CD14-positive monocyte (primary cell): Measurements from ENCODE around the gene PHRF1. TPM values are rescaled to one million over a fixed set of nuclear protein-coding genes. Genes with fewer than 3 reads are reported as not detected.
A peak's percentile ranks its signal among the peaks of the same experiment; 100 is the strongest.

Source experiments
- DNase-seq, 3 donors: peaks; one replicate each; pipeline ENCODE4 v3.0.0-alpha.2; 2011 to 2022
- H2AFZ ChIP-seq: 2 replicates; pipeline ENCODE4 v1.6.0; 2012; ENCODE audit warnings: mild to moderate bottlenecking, low read depth, low read length, inconsistent platforms; ENCODE audit not compliant: insufficient read depth, poor library complexity, severe bottlenecking
- H3K27ac ChIP-seq, 2 donors: 1 replicate in 1 of 2; 2 replicates in 1 of 2; pipeline ENCODE4 v1.5.1; 2012 to 2013; ENCODE audit warnings: low read length in 2 of 2, control low read depth in 1 of 2, inconsistent platforms in 1 of 2, low read depth in 1 of 2, mild to moderate bottlenecking in 1 of 2
- H3K27me3 ChIP-seq, 2 donors: one replicate each; pipeline versions ENCODE4 v1.6.0 to v1.6.1; 2011 to 2013; ENCODE audit warnings: low read length in 2 of 2; ENCODE audit not compliant: control insufficient read depth in 2 of 2, insufficient read depth in 2 of 2
- H3K36me3 ChIP-seq, 2 donors: replicated peaks in 1 of 2; 1 replicate in 1 of 2; 2 replicates in 1 of 2; pipeline versions ENCODE4 v1.5.1 to v1.6.1; 2012 to 2013; ENCODE audit warnings: low read length in 2 of 2, control low read depth in 1 of 2, inconsistent platforms in 1 of 2, mild to moderate bottlenecking in 1 of 2; ENCODE audit not compliant: insufficient read depth in 2 of 2, control insufficient read depth in 1 of 2
- H3K4me1 ChIP-seq, 2 donors: 1 replicate in 1 of 2; 2 replicates in 1 of 2; pipeline versions ENCODE4 v1.5.1 to v1.6.1; 2012 to 2013; ENCODE audit warnings: low read length in 2 of 2, control low read depth in 1 of 2, inconsistent platforms in 1 of 2, mild to moderate bottlenecking in 1 of 2, moderate library complexity in 1 of 2; ENCODE audit not compliant: insufficient read depth in 2 of 2, control insufficient read depth in 1 of 2
- H3K4me2 ChIP-seq: replicated peaks from 2 replicates; pipeline ENCODE3; 2012; ENCODE audit warnings: low read length, moderate library complexity, mild to moderate bottlenecking; ENCODE audit not compliant: poor library complexity, severe bottlenecking; ENCODE audit errors: extremely low read depth
- H3K4me3 ChIP-seq, 3 experiments: fragments of 200-600 bp in 1 of 3; sonication (generic) in 1 of 3; replicated peaks in 1 of 3; 1 replicate in 2 of 3; 2 replicates in 1 of 3; pipeline ENCODE4 v1.5.1; 2011 to 2013; ENCODE audit warnings: low read length in 3 of 3, mild to moderate bottlenecking in 3 of 3, control low read depth in 2 of 3, low read depth in 2 of 3, inconsistent platforms in 1 of 3, moderate library complexity in 1 of 3
- H3K79me2 ChIP-seq: 2 replicates; pipeline ENCODE4 v1.6.0; 2012; ENCODE audit warnings: mild to moderate bottlenecking, control low read depth, inconsistent platforms, low read length, moderate library complexity; ENCODE audit not compliant: insufficient read depth
- H3K9ac ChIP-seq: 2 replicates; pipeline ENCODE4 v1.6.0; 2017; ENCODE audit warnings: low read length, mild to moderate bottlenecking; ENCODE audit not compliant: insufficient read depth, poor library complexity, severe bottlenecking
- H3K9me3 ChIP-seq, 2 donors: replicated peaks in 1 of 2; 1 replicate in 1 of 2; 2 replicates in 1 of 2; pipeline versions ENCODE4 v1.5.1 to v1.6.1; 2012 to 2013; ENCODE audit warnings: low read length in 2 of 2, control low read depth in 1 of 2; ENCODE audit not compliant: control insufficient read depth in 1 of 2, insufficient read depth in 1 of 2
- H4K20me1 ChIP-seq: 2 replicates; pipeline ENCODE4 v1.6.0; 2012; ENCODE audit warnings: mild to moderate bottlenecking, low read length, control low read depth, moderate library complexity; ENCODE audit not compliant: insufficient read depth
- H3K27ac Mint-ChIP-seq, 7 donors: one replicate each; pipeline ENCODE4 v1.8.0; 2020; ENCODE audit warnings: mild to moderate bottlenecking in 7 of 7, mixed read lengths in 7 of 7, moderate library complexity in 6 of 7, inconsistent platforms in 2 of 7
- H3K27me3 Mint-ChIP-seq, 3 donors: one replicate each; pipeline ENCODE4 v1.8.0; 2021 to 2022; ENCODE audit warnings: low read depth in 3 of 3, mild to moderate bottlenecking in 3 of 3, mixed read lengths in 3 of 3, moderate library complexity in 3 of 3, inconsistent platforms in 1 of 3
- H3K36me3 Mint-ChIP-seq, 2 donors: one replicate each; pipeline ENCODE4 v1.8.0; 2020; ENCODE audit warnings: mixed read lengths in 2 of 2, inconsistent platforms in 1 of 2, mild to moderate bottlenecking in 1 of 2
- H3K4me1 Mint-ChIP-seq: one replicate; pipeline ENCODE4 v1.8.0; 2020; ENCODE audit warnings: mild to moderate bottlenecking, mixed read lengths
- H3K4me3 Mint-ChIP-seq, 2 donors: one replicate each; pipeline ENCODE4 v1.8.0; 2020; ENCODE audit warnings: mild to moderate bottlenecking in 2 of 2, mixed read lengths in 2 of 2, moderate library complexity in 1 of 2
- H3K9me3 Mint-ChIP-seq, 7 donors: one replicate each; pipeline ENCODE4 v1.8.0; 2020 to 2022; ENCODE audit warnings: mixed read lengths in 7 of 7, mild to moderate bottlenecking in 6 of 7, moderate library complexity in 6 of 7, inconsistent platforms in 2 of 7
- WGBS: methylation state at CpG from one replicate; pipeline ENCODE4 v1.1.5; 2013; ENCODE audit warnings: missing lambda C conversion rate; ENCODE audit not compliant: insufficient coverage; 5-methylcytosine and 5-hydroxymethylcytosine counted together
- intact Hi-C, 2 donors: fragments of 100-400 bp; cut with micrococcal nuclease; formaldehyde crosslinking; loops; one replicate each; pipeline versions ENCODE4 v1.15.0 to v1.15.1; 2023
- polyA plus RNA-seq, 3 donors: library from polyadenylated mRNA; depleted of rRNA in 1 of 3; unstranded in 2 of 3; stranded (reverse) in 1 of 3; fragments of 300-500 nt in 2 of 3; fragments of >200 nt in 1 of 3; fragmentation: Illumina TruSeq in 2 of 3; gene quantifications; 1 replicate in 2 of 3; 2 replicates in 1 of 3; pipeline ENCODE4 v1.2.3, GENCODE V29; 2012 to 2021
- TF ChIP-seq, protein P1 (sequence below): fragments of 200-600 bp; IDR thresholded peaks from one replicate; pipeline ENCODE4 v1.8.0; 2022; ENCODE audit warnings: antibody characterized with exemption, mild to moderate bottlenecking

The PHRF1 gene
- polyA plus RNA-seq, 3 donors, result 1.3 to 11.1 (median 3.3) TPM

DNA sequence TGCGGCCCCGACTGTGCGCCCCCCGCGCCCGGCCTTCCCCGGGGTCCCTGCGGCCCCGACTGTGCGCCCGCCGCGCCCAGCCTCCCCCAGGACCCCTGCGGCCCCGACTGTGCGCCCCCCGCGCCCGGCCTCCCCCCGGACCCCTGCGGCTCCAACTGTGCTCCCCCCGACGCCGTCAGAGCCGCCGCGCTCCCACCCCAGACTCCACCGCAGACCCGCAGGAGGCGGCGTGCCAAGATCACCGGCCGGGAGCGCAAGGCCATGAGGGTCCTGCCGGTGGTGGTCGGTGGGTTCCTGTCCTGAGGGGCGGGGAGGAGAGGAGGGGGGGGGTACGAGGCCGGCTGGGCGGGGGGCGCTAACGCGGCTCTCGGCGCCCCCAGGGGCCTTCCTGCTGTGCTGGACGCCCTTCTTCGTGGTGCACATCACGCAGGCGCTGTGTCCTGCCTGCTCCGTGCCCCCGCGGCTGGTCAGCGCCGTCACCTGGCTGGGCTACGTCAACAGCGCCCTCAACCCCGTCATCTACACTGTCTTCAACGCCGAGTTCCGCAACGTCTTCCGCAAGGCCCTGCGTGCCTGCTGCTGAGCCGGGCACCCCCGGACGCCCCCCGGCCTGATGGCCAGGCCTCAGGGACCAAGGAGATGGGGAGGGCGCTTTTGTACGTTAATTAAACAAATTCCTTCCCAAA, 63.9 kb downstream of the PHRF1 start:
- Histone ChIP-seq H4K20me1 (peaks cover 27% of the 10 kb centered on the region), H3K9ac (peak overlapping the region; percentile 51), H3K27ac (no peak overlapping the region), H3K36me3 (peaks cover 18 to 30% of the 10 kb centered on the region in 2 donors), H3K4me1 (peaks cover 16 to 28% of the 10 kb centered on the region in 2 donors), H3K9me3 (peaks cover 7 to 8% of the 10 kb centered on the region in 2 donors), H3K4me2 (peak overlapping the region; percentile 43), H3K79me2 (no peaks in the 10 kb centered on the region), H3K27me3 (peaks cover 20 to 50% of the 10 kb centered on the region in 2 donors), H3K4me3 (peak overlapping the region in 2 of 3 experiments; percentile 14 to 53), H2AFZ (no peak overlapping the region)
- TF ChIP-seq, protein P1, sequence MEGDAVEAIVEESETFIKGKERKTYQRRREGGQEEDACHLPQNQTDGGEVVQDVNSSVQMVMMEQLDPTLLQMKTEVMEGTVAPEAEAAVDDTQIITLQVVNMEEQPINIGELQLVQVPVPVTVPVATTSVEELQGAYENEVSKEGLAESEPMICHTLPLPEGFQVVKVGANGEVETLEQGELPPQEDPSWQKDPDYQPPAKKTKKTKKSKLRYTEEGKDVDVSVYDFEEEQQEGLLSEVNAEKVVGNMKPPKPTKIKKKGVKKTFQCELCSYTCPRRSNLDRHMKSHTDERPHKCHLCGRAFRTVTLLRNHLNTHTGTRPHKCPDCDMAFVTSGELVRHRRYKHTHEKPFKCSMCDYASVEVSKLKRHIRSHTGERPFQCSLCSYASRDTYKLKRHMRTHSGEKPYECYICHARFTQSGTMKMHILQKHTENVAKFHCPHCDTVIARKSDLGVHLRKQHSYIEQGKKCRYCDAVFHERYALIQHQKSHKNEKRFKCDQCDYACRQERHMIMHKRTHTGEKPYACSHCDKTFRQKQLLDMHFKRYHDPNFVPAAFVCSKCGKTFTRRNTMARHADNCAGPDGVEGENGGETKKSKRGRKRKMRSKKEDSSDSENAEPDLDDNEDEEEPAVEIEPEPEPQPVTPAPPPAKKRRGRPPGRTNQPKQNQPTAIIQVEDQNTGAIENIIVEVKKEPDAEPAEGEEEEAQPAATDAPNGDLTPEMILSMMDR, result no peak
- H3K27me3 Mint-ChIP-seq, result peaks cover 46 to 61% (median 51%) of the 10 kb centered on the region in 3 donors
- peak overlapping the region; percentile 61 to 89 for H3K4me3 Mint-ChIP-seq
- 2% methylated on average over 52 of the region's 69 CpGs for WGBS
- H3K36me3 Mint-ChIP-seq, result peaks cover 24 to 41% of the 10 kb centered on the region in 2 donors
- H3K9me3 Mint-ChIP-seq, result peaks cover 4 to 20% (median 10%) of the 10 kb centered on the region in 7 donors
- intact Hi-C loops, result no loop called here
- peaks cover 11% of the 10 kb centered on the region for H3K4me1 Mint-ChIP-seq
- peak overlapping the region in 4 of 7 donors; percentile 25 to 81 (median 66) for H3K27ac Mint-ChIP-seq
- peak; percentile 64 to 73 (median 70) for DNase-seq

DNA sequence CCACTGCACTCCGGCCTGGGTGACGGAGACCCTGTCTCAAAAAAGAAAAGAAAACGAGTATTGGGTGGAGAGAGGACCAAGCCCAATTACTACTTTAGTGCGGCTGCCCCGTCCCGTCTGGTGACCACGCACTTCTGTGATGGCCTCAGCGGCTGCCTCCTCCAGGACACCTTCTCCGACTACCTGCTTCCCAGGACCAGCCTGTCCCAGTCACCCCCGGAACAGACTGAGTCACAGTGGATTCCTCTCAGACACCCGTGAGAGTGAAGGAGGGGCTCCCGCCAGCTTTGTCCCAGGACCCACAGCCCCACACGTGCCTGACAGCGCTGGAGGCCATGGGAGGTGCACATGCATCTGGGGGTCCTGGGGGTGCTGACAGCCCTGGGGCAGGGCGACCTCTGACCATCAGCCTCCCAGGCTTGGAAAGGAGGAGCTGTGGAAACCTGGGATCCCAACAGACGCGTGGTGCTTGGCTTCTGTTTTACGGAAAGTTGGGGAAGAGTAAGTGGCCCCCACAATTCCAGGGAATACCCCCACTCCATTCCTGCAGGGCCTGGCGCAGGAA, 65.6 kb downstream of the PHRF1 start:
- Histone ChIP-seq H2AFZ (no peak overlapping the region), H3K4me1 (peaks cover 16 to 26% of the 10 kb centered on the region in 2 donors), H3K9me3 (peaks cover 7 to 8% of the 10 kb centered on the region in 2 donors), H3K4me2 (no peak overlapping the region), H3K27ac (no peak overlapping the region), H4K20me1 (peaks cover 19% of the 10 kb centered on the region), H3K4me3 (no peak overlapping the region), H3K27me3 (peaks cover 18 to 35% of the 10 kb centered on the region in 2 donors), H3K79me2 (no peaks in the 10 kb centered on the region), H3K36me3 (peaks cover 20 to 45% of the 10 kb centered on the region in 2 donors), H3K9ac (no peak overlapping the region)
- 92% methylated on average over 11 of the region's 19 CpGs for WGBS
- intact Hi-C loops, result no loop called here
- Mint-ChIP-seq H3K27me3 (peaks cover 29 to 45% (median 34%) of the 10 kb centered on the region in 3 donors), H3K9me3 (peaks cover 3 to 13% (median 9%) of the 10 kb centered on the region in 7 donors), H3K27ac (peak overlapping the region in 1 of 7 donors; percentile 27), H3K36me3 (peaks cover 25 to 58% of the 10 kb centered on the region in 2 donors), H3K4me1 (peaks cover 11% of the 10 kb centered on the region), H3K4me3 (no peak overlapping the region)
- no peak for DNase-seq
- TF ChIP-seq, protein P1, result no peak
